Skin of body (tissue), 2 donors: ENCODE measurements around the gene EIF2B2. TPM values are rescaled to one million over a fixed set of nuclear protein-coding genes. Genes with fewer than 3 reads are reported as not detected.

Experiments used
- DNase-seq: peaks from one replicate; lab custom pipeline; 2025; lab: John Stamatoyannopoulos, UW
- total RNA-seq: library from RNA; depleted of rRNA; stranded (reverse); fragments of >200 nt; gene quantifications from one replicate; pipeline ENCODE4 v1.2.3, GENCODE V29; 2014

Gene EIF2B2
- total RNA-seq, result 22.6 TPM

DNA sequence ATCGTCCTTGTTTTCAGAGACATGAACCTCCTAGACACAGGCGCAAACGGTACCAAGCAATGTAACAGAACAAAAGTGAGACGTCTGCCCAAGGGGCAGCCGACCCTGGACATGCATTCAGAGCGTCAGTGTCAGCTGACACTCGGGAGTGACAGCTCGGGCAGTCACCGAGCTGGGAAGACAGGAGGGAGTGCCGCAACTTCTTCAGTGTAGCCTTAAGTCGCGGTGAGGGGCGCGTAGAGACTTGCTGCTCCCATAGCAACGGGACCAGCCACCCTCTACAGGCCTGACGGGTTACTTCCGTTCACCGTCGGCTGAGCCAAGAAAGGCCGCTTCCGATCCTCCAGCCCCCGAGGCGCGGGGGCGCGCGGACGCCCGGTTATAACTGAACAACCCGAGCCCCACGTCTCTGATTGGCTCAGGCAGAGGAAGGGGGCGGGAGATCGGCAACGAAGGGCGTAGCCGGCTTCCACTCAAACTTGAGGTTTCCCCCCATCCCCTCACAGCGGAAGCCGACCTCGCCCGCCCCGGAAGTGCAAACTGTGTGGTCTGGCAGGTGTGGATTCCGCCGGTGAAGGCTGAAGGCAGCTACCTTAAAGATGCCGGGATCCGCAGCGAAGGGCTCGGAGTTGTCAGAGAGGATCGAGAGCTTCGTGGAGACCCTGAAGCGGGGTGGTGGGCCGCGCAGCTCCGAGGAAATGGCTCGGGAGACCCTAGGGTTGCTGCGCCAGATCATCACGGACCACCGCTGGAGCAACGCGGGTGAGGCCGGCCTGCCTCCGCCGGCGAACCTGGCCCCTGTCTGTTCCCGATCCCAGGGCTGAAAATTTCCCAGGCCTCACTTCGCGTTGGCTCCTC lies at the start of gene EIF2B2:
Gene EIF2B2 (plus strand): TSS at position 530 of the 858 bp plus-strand sequence. CDS start 70 bp downstream, at position 600.
- peak; percentile 96 for DNase-seq

DNA sequence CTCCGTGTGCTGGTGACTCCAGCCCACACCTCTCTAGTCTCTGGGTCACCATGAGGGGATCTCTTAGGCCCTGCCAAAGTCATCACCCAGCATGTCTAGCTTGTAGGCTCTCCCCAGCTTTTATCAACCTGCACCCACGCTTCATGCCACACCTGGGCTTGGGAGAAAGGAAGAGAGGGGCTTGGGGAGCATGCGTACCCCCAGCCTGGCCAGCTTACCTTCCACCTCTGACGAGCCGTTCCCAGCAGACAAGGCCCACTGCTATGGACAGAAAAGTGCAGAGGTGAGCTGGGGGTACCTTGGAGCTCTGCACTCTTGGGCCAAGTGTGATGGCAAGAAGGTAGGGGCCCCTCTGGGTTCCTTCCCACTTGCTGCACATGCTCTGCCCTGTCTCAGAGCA lies 49.0 kb upstream of the EIF2B2 start:
- no peak for DNase-seq

DNA sequence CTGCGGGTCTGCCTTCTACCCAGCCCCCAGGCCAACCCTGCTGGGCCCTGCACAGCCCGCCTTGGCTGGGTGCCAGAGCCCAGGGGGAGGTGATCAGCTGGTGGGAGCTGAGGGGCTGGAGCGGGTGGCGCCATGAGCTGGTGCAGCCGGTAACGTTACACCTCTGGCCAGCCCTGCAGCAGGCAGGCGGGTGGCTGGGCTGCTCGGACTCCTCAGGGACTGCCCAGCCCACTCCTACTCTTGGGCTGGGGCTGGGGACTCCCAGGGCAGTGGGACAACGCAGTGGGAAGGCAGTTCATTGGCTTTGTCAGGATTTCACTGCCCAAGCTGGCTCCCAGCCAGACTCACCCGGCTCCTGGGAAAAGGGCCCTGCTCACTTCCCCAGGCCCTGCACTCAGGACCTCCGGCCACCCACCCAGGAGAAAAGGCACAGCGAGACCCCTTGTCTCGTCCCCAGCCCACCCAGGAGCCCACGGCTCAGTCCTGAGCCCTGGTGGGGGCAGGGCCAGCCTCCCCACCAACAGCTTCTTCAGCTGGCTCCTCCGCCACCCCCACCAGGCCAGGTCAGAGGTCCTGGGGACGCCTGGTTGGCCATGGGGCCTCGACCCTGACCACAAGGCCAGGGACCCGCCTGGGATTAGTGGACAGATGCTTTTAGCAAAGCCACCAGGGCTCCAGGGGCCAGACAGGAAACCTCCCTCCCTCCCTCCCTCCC lies 48.3 kb upstream of the EIF2B2 start:
- no peak for DNase-seq

DNA sequence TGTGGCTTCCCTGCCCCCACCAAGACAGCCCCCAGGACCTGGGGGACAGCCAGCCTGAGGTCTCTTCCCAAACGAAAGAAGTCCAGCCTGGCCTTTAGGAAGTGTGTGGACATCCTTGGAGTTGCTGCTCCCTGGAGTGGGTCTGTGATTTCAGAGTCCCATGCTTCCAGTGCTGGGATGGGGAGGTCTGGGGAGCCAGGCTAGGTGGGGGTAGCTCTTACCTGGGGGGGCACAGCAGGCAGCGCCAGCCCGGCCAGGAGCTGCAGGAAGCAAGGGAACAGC lies 47.8 kb upstream of the EIF2B2 start:
- no peak for DNase-seq

DNA sequence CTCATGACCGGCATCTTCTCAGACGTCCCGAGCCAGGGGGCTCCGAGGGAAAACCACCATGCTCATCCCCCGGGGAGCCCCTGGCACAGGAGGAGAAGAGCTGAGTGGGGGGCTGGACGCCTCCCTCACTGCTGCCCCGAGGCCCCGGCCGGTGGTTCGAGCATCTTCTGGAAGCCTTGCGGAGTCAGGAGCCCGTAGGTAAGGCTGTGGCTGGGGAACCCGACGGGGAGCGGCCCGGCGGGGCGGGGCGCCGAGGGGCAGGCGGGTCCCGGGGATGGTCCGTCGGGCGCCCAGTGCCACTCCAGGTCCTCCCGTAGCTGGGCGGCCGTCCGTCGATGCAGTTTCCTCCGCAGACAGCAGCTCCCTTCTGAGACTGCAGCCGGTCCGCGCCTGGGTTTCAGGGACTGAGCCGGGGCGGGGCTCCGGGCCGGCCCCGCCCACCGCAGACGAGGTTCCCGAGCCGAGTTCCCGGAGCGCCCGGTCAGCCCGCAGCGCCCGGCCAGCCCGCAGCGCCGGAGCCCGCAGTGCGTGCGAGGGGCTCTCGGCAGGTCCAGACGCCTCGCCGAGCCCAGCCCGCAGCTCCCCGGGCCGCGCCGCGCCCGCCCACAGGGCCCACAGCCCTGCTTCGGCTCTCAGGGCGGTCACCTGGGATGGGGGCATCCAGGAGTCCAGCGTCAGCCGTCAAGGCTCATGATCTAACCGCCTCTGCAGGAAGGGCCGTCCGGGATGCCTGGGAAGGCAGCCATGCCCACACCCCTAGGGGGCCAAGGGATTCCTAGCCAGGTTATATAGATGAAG lies 47.3 kb upstream of the EIF2B2 start, which contains the start of gene PGF:
Gene PGF (minus strand): TSS at position 369 of the 798 bp plus-strand sequence. CDS start 355 bp downstream, at position 14.
- no peak for DNase-seq

DNA sequence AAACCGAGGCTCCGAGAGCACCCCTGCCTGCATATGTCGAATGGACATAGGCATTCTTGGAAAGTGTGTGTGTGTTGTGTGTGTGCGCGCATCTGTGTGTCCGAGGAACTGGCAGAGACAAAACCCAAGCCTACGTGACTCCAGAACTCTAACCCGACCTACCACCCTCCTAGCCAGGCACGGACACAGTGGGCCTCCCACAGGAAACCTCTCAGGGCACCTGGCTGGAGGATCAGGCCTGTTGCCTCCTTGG lies 46.8 kb upstream of the EIF2B2 start:
- DNase-seq, result no peak

DNA sequence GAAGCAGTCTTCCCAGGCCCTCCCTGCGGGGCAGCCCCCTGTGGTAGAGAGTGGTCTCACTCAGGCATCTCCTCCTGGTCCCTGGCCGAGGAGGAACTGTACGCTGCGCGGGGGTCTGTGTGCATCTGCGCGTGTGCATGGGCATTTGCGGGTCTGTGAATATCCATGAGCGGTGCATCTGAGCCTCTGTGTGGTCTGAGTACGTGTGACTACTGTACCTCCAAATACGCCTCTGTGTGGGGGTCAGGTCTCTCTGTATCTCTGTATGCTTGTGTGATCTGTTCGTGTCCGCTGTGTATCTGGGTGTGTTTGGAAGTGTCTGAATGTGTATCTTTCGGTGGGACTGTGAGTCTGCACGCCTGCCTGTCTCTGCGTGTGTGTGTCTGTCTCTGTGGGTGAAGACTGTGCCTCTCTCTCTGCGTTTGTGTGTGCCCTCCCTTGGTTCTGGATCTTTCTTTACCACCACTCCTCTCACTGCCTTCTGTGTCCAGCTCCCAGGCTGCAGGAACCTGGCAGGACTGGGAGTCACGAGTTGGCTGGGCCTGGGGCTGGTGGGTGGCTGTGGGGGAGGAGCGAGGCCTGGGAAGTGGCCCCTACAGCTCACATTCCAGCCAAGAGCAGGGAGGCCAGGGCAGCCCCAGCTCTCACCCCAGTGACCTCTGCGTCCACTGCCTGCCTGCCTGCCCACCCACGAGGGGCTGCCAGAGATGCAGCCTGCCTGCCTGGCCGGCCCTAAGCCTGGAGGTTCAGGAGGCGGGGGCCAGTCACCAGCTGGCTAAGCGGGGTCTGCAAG lies 46.2 kb upstream of the EIF2B2 start:
- no peak for DNase-seq

DNA sequence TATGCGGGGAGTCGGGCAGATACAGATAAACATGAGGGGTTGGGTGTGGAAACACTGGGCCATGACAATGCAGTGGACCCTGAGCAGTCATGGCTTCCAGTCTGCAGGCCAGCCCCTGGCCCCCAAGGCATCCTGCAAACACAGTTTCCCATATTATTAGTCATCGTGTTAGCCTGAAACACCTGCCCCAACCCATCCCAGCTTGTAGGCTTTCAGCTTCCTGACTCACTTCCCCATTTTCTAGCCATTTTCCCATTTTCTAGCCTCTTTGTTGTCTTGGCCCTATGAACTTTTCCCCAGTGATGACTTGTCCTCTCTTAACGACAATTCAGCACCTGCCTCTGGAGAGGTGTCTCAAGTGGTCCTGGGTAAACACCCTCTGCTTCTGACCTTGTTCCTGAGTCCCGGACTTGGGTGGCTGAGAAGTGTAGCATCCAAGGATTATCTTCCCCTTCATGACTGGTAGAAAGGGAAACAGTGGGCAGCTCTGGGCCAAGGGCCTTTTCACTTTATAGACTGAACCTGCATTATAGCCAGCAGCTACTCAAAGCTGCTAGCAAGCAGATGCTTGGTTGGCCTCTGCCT lies 43.0 kb upstream of the EIF2B2 start:
- no peak for DNase-seq

DNA sequence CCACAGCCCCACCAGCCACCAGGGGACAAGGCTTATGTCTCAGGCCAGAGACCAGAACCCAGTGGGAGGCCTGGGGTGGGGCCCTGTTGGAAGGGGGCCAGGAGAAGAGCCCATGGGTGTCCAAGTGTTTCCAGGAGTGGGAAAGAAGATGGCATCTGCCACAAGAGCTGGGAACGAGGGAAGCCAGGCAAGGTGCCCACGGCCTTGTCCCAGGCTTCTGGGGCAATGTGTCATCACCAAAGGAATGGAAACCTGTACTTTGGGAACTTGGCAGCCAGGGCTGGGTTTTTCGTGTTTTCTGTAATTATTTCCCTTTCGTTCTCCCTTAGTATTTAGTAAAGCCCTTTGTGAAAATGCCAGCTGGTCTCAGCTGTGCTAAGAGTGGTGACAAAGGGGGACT lies 42.0 kb upstream of the EIF2B2 start:
- DNase-seq, result no peak

DNA sequence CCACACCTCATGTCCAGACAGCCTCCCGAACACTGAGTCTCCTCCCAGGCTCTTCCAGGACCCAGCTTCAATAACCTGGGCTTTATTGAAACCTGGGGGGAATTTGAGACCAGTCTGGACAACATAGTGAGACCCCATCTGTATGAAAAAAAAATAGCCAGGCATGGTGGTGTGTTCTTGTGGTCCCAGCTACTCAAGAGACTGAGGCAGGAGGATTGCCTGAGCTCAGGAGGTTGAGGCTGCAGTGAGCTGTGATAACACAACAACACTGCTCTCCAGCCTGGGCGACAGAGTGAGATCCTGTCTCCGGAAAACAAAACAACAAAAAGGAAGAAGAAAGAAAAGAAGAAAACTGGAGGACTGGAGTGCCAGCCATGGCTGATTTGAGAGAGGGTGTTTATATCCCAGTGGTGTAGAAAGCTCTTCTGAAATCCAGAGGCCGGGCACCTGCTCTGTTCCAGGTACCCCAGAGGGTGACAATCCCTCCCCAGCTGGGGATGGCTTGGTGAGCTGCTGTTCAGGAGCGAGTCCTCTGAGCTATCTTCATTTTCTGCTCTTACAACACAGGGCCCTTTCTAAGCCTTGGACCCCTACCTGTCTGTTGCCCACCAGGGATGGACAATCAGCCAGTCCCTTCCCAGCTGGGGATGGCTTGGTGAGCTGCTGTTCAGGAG lies 41.3 kb upstream of the EIF2B2 start:
- DNase-seq, result no peak

DNA sequence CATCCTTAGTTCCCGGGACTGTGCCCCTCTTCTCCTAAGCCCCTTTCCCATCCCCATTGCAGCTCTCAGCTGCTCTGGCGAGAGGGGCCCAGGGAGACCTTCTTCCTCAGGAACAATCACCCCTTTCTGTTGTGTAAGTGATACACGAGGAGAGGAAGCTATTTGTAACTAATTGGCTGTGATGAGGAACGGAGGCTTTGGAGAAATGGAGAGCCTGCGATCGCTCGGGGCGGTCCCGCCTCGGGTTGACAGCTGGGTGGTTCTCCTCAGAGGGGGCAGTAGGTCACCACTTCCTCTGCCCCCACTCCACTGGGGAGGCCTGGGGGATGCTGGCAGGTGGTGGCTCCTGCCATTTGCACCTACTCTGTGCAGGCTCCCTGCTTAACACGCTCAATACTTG lies 40.7 kb upstream of the EIF2B2 start:
- no peak for DNase-seq

DNA sequence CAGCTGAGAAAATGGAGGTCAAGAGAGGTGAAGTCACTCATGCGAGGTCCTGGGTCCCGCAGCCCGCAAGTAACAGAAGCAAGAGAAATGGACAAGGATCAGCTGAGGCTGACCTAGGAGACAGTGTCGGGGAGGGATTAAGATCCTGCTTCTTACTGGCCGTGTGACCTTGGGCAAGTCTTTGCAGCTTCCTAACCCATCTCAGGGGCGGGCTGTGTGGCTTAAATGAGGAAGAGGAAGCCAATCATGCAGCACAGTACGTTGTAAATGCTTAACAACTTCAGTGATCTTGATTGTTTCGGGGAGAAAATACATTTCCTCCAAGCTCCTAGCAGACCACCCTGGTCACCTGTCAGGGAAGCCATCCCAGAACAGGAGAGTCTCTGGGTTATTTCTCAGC lies 40.2 kb upstream of the EIF2B2 start:
- no peak for DNase-seq

DNA sequence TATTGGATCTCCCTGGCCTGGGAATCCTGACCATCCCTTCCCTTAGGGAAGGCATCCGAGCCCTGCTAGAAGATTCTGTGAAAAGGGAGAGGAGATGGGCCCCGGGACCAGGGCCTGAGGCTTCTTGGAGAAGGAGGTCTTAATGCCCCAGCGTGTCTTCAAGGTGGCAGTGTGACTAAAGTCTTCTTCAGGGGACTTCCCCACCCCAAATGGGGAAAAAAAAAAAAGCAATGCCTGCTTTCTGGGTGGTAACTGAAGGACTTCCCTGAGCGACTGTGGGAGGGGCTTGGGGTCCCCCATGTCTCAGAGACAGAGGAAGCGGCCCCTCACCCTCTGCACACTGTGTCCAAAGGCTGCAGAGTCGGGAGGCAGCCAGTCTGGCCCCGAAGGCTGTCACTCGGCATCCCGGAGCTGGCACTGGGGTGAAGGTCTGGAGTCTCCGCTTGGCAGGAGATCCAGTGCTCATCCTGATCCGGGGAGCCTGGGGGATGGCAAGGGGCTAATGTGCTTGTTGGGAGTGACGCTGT lies 39.5 kb upstream of the EIF2B2 start:
- DNase-seq, result no peak

DNA sequence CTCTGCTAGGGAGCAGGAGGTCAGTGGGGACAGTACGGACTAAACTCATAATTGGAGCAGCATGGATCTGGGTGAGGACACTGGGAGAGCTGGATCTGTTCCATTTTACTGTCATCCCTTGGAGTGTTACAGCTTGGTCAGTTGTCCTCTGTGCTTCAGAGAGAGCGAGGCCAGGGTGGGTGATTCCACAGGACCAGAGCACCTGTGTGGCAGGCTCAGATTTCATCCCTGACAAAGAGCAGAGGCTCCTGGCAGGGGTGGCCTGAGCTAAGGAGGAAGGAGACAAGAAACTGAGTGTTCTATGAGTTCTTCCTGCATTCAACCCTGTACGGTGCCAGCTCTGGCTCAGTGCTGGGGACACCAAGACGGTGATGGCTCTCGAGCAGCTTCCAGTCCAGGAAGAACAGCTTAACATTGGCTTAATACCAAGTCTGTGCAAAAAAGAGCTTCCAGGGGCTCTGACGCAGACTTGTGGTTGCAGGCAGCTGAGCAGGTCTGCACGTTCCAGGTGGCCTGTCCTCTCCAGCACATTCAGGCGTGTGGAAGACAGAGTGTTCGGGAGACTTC lies 38.9 kb upstream of the EIF2B2 start:
- DNase-seq, result no peak

DNA sequence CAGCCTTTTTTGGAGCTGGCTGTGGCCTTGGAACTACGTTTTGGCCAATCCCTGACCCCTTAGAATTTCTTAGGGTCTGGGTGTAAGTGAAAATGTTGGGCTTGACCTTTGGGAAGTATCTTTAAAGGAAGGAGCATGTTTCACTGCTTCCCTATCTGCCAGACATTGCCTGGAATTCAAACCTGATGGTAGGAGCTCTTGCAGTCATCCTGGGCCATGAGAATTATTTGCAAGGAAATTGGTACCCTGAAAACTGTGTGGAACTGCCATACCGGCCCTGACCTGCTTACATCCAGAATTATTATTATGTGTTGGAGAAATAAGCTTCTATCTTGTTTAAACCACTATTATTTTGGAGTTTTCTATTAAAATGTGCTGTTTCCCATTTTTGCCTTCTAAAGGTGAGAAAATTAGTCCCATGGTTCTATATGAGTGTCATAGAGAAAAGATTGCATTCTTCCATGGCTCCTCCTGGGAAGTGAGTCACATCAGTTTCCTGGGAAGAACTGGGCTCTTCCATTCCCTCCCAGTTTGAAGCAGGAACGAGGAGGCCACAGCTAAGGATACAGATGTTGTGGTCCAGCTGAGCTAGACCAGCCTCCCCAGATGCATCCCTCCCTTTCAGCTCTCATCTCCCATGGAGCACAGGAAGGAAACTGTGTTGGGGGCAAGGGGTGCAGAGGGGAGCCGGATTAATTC lies 37.8 kb upstream of the EIF2B2 start:
- DNase-seq, result no peak

DNA sequence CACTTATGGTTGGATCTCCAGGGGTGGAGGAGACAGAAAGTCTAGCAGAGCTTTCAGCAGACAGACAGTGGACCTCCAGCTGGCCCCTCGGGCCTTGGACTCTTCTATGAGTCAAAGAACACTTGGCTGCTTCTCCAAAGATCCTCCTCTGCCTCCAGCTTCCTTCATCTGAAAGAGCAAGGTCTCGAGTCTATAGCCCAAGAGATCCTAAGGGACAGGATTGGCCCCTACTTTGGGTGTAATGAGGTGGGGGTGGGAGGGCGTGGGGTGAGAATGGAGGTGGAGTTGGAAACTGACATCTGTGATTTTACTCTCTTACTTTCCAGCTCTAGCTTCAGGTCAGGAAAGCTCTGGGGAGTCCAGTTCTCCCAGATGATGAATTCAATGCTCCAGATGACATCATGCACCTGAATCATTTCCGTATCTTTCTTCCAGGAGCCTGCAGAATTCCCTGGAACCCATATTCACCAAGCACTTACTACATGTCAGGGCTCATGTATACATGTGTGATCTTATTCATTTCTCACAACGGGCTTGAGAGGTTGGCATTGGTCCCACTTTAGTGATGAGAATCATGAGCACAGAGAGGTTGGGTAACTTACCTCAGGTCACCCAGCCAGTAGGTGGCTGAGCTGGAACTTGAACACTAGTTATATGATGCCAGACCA lies 37.1 kb upstream of the EIF2B2 start:
- no peak for DNase-seq

DNA sequence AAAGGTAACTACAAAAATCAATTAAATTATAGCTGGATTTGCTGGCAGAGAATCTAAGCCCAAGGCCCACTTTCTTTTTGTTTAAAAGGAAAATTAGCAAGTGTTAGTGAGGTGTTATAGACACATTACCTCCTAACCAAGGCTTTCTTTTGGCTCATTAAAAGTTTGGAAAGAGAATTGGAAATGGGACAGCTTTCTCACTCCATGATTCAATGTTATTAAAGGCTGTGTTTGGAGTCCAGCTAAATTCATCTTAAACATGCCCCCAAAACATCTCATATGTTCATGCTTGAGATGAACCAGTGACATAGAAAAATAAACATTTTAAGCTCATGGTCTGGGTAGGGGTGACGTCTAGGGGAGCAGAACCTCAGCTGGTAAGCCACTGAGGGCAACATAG lies 33.9 kb upstream of the EIF2B2 start:
- DNase-seq, result no peak

DNA sequence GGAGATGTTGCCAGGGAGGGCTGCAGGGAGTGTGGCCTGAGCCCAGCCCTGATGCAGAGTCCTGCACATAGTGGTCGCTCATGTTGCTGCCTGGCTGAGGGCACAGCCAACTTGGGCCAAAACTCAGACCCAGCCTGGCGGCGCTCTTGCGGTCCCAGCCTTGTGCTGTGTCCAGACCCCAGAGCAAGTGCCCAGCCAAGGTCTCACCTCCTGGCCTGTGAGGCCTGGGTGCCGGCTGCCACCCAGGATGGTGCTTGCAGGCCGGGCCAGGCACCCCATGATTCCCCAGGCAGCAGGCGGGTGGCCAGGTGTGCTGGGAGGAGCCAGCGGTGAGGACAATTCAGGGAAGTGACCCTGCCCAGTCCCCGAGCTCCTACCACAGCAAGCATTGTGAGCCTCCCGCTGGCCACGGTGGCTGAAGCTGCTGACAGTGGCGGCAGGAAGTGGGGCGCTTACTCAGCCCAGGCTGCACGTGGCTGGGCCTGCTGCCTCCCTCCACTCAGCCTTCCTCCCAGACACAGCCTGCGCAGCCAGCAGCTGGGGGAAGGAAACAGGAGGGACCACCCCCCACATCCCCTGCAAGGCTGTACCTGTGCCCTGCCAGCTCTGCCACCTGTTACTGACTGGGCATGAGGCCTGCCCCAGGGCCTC lies 29.6 kb upstream of the EIF2B2 start:
- no peak for DNase-seq
